ENCODE measurements around the gene WIPI1.

The WIPI1 gene

DNA sequence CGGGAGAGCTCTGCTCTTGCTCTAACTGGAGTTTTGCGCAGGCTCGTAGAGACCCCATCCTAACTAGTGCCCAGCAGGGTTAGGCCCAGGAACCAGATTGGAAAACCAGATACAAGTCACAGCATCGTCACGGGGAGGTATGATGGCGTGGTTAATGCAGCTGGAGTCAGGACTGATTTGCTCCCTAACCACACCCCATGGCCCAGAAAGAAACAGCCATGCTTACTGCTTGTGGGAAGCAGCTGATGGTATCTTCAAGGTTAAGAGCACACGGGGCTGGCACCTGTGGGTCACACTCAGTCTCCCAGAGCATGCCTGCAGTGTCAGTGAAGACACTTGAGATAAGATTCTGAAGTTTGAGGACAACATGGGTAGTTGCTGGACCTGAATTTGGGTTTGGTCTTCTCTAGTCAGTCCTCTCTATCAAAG lies 60.2 kb downstream of the WIPI1 start:
- DNase-seq (ENCODE audit: low read depth) = no peak
- no peak overlapping the region for H3K4me3 ChIP-seq (ENCODE audit: low read depth, low read length)
- TF ChIP-seq POLR2A (IDR thresholded peaks at IDR 0.05; ENCODE audit: extremely low read depth, insufficient read length) (no peak), CTCF (IDR thresholded peaks at IDR 0.05; ENCODE audit: low read depth, low read length) (no peak), MYC (IDR thresholded peaks at IDR 0.05; ENCODE audit: low read depth, low read length) (no peak), MAX (IDR thresholded peaks at IDR 0.05; ENCODE audit: low read depth, low read length) (no peak)

DNA sequence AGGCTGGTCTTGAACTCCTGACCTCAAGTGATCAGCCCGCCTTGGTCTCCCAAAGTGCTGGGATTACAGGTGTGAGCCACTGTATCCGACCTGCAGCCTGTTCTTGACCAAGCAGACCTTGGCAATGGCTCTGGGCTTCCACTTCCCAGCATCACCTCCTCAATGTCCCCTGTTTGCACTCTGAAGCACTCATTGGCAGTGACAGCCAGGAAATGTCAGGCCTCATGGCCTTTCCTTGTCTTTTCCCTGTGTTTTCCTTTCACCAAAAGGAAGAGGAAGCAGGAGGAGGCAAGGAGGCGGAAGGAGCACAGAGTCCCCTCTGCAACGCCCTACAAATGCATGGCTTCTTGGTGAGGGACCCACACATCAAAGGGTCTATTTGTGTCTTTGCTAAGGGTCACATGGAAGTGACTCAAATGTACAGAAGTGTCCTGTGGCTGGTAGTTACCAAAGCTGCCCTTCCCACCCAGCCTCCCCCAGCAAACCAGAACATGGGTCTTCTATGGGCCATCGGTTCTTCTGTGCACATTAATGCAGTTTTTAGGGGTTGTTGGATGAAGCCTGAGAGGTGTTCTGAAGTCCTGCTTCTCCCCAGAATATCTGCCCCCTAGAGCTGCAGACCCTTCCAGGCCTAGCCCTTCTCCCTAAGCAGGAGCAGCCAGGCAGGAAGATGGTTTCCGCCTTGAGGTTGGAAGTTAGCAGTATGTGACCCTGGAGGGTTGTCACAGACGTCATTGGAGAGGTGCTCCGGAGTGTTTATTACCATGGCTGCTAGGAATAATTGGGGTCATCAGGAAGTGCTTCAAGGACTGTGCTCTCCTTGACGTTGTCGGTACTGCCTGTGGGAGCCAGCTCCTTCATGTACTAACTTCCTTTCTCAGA lies 60.8 kb downstream of the WIPI1 start:
- DNase-seq (ENCODE audit: low read depth) = no peak
- TF ChIP-seq POLR2A (IDR thresholded peaks at IDR 0.05; ENCODE audit: extremely low read depth, insufficient read length) = no peak
- TF ChIP-seq MAX (IDR thresholded peaks at IDR 0.05; ENCODE audit: low read depth, low read length) = no peak
- TF ChIP-seq CTCF (IDR thresholded peaks at IDR 0.05; ENCODE audit: low read depth, low read length) = no peak
- no peak for TF ChIP-seq MYC (IDR thresholded peaks at IDR 0.05; ENCODE audit: low read depth, low read length)
- H3K4me3 ChIP-seq (ENCODE audit: low read depth, low read length) = no peak overlapping the region

DNA sequence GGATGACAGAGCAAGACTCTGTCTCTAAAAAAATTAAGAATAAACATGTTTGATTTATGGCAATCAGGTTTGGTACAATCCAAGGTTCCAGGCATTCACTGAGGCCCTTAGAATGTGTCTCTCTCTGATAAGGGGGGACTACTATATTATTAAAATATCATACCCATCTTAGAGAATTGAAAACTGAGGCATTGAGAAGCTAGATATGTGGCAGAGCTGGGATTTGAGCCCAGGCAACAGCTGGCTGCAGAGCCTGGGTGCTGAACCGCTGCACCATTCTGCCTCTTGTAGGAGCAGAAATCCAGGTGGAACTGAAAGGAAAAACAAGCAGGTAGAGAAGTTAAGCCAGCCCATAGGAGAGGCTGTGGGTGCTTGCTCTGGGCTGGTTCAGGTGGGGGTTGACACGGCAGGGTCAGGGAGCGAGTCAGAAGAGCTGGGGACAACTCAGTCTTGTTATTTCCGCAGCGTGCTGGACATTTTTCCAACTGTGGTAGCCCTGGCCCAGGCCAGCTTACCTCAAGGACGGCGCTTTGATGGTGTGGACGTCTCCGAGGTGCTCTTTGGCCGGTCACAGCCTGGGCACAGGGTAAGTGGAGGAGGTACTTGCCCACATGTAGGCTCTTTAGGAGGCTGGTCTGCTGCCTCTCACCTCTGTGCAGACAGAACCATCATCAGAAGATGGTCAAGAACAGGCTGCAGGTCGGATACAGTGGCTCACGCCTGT lies 62.5 kb downstream of the WIPI1 start:
- H3K4me3 ChIP-seq (ENCODE audit: low read depth, low read length) = no peak overlapping the region
- TF ChIP-seq MYC (IDR thresholded peaks at IDR 0.05; ENCODE audit: low read depth, low read length) = no peak
- no peak for TF ChIP-seq POLR2A (IDR thresholded peaks at IDR 0.05; ENCODE audit: extremely low read depth, insufficient read length)
- no peak for TF ChIP-seq CTCF (IDR thresholded peaks at IDR 0.05; ENCODE audit: low read depth, low read length)
- no peak for TF ChIP-seq MAX (IDR thresholded peaks at IDR 0.05; ENCODE audit: low read depth, low read length)
- no peak for DNase-seq (ENCODE audit: low read depth)

GRCh38 chr17:68391561-68392268 lies 65.6 kb downstream of the WIPI1 start:
- TF ChIP-seq MAX (IDR thresholded peaks at IDR 0.05; ENCODE audit: low read depth, low read length) (no peak), POLR2A (IDR thresholded peaks at IDR 0.05; ENCODE audit: extremely low read depth, insufficient read length) (no peak)
- H3K4me3 ChIP-seq (ENCODE audit: low read depth, low read length) = no peak overlapping the region
- no peak for DNase-seq (ENCODE audit: low read depth)

DNA sequence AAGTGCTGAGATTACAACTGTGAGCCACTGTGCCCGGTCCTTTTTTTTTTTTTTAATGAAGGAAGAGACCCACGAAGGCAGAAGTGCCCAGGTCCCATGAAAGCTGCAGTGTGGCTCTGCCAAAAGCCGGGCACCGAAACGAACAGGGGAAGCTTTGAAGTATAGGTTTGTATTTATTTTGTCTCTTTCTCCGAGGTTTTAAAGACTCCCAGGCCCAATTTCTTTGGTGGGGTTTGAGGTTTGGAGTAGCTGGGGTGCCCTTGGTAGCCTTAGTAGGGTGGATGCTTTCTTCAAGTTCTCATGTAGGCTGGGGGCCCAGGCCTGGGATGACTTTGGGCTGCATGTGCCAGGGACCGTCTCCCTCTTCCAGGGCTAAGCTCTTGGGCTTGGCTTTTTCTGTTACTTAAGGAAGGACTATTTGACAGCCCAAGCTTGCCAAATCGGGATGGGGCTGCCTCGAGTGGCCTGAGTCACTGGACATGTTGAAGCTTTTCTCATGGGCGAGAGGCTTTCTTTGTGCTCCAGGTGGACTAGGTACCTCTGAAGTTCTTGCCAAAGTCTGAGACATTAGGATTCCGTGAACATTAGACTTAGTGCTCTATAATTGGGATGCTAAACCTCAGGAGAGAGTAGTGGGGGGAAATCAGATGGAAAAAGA lies 66.3 kb downstream of the WIPI1 start:
- DNase-seq (ENCODE audit: low read depth) = no peak
- no peak for TF ChIP-seq CTCF (IDR thresholded peaks at IDR 0.05; ENCODE audit: low read depth, low read length)
- no peak for TF ChIP-seq MYC (IDR thresholded peaks at IDR 0.05; ENCODE audit: low read depth, low read length)
- TF ChIP-seq MAX (IDR thresholded peaks at IDR 0.05; ENCODE audit: low read depth, low read length) = no peak
- TF ChIP-seq POLR2A (IDR thresholded peaks at IDR 0.05; ENCODE audit: extremely low read depth, insufficient read length) = no peak
- no peak overlapping the region for H3K4me3 ChIP-seq (ENCODE audit: low read depth, low read length)

Measured in NB4 (cell line).